ENCODE measurements around the gene C17orf107. TPM values are rescaled to one million over a fixed set of nuclear protein-coding genes. Genes with fewer than 3 reads are reported as not detected.

Gene C17orf107
- total and polyA plus RNA-seq, 2 of the 13 experiments (the other 11 are each of a cell fraction or from before 2014, with no cell fraction given): 0.20 to 0.59 TPM

- TF ChIP-seq, protein P1, sequence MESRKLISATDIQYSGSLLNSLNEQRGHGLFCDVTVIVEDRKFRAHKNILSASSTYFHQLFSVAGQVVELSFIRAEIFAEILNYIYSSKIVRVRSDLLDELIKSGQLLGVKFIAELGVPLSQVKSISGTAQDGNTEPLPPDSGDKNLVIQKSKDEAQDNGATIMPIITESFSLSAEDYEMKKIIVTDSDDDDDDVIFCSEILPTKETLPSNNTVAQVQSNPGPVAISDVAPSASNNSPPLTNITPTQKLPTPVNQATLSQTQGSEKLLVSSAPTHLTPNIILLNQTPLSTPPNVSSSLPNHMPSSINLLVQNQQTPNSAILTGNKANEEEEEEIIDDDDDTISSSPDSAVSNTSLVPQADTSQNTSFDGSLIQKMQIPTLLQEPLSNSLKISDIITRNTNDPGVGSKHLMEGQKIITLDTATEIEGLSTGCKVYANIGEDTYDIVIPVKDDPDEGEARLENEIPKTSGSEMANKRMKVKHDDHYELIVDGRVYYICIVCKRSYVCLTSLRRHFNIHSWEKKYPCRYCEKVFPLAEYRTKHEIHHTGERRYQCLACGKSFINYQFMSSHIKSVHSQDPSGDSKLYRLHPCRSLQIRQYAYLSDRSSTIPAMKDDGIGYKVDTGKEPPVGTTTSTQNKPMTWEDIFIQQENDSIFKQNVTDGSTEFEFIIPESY (CRISPR knock-in tag; IDR thresholded peaks at IDR 0.05): peak; percentile 70; the same call in 1 of the 2 replicates
Observed at GRCh38 chr17:4895657-4896331, 3.5 kb upstream of the C17orf107 start (continued).

- no peak for FAIRE-seq
- TF ChIP-seq ZNF264 (CRISPR knock-in tag; IDR thresholded peaks at IDR 0.05) (no peak), BHLHE40 (IDR thresholded peaks at IDR 0.05; ENCODE audit: low read length) (no peak), FOXM1 (CRISPR knock-in tag; IDR thresholded peaks at IDR 0.05) (no peak), ZNF703 (CRISPR knock-in tag; IDR thresholded peaks at IDR 0.05; ENCODE audit: borderline replicate concordance) (no peak), TOE1 (CRISPR knock-in tag; IDR thresholded peaks at IDR 0.05) (no peak), ZHX2 (IDR thresholded peaks at IDR 0.05; ENCODE audit: low read depth) (no peak), ZHX2 (CRISPR knock-in tag; IDR thresholded peaks at IDR 0.05; ENCODE audit: borderline replicate concordance) (no peak)
- TF ChIP-seq, protein P2, sequence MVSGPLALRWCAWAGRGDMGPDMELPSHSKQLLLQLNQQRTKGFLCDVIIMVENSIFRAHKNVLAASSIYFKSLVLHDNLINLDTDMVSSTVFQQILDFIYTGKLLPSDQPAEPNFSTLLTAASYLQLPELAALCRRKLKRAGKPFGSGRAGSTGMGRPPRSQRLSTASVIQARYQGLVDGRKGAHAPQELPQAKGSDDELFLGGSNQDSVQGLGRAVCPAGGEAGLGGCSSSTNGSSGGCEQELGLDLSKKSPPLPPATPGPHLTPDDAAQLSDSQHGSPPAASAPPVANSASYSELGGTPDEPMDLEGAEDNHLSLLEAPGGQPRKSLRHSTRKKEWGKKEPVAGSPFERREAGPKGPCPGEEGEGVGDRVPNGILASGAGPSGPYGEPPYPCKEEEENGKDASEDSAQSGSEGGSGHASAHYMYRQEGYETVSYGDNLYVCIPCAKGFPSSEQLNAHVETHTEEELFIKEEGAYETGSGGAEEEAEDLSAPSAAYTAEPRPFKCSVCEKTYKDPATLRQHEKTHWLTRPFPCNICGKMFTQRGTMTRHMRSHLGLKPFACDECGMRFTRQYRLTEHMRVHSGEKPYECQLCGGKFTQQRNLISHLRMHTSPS (CRISPR knock-in tag; IDR thresholded peaks at IDR 0.05; ENCODE audit: low read depth): no peak
Observed at GRCh38 chr17:4896332-4897197, 2.8 kb upstream of the C17orf107 start.

More at GRCh38 chr17:4896332-4897197, 2.8 kb upstream of the C17orf107 start:
- Histone ChIP-seq H3K27ac (ENCODE audit: extremely low read length, insufficient read depth, low read length) (no peak overlapping the region), H3K4me3 (replicated peaks in 1 of 3; ENCODE audit: insufficient read depth in 1 of 3, low read depth in 2 of 3, low read length in 3 of 3) (no peak overlapping the region), H3K79me2 (ENCODE audit: insufficient read depth, low read length) (no peaks in the 10 kb centered on the region), H3K9ac (ENCODE audit: insufficient read depth, low read depth, low read length) (no peak overlapping the region), H2AFZ (ENCODE audit: low read length) (no peak overlapping the region), H3K9me3 (ENCODE audit: low read length) (no peaks in the 10 kb centered on the region), H3K27me3 (ENCODE audit: control insufficient read depth in 1 of 2, insufficient read depth in 2 of 2, low read length in 2 of 2) (no peaks in the 10 kb centered on the region), H3K4me2 (ENCODE audit: low read depth, low read length) (no peak overlapping the region), H3K4me1 (ENCODE audit: insufficient read depth, low read length) (no peaks in the 10 kb centered on the region), H3K36me3 (replicated peaks in 1 of 2; ENCODE audit: control insufficient read depth in 1 of 2, insufficient read depth in 2 of 2, low read length in 2 of 2) (peaks cover 29 to 54% of the 10 kb centered on the region in 2 experiments; a peak in 4 of 5 replicates), H4K20me1 (ENCODE audit: insufficient read depth, low read length) (no peaks in the 10 kb centered on the region)
- ChIA-PET POLR2A (no interaction called here), CTCF (ENCODE audit: low intra/inter-chr PET ratio, low total read pairs) (no interaction called here)
- ATAC-seq: no peak; the same call in 2 of the 3 replicates
- BruUV-seq (replicated peaks): no TSS peak
- no peak for DNase-seq (ENCODE audit: low spot score)
- WGBS (ENCODE audit: low lambda C conversion rate): 98% methylated on average over 23 of the region's 27 CpGs
- intact Hi-C loops (cut with micrococcal nuclease; ENCODE audit: unreplicated experiment): no loop called here
- in situ Hi-C loops (cut with HindIII; ENCODE audit: extremely low pct_ligation_motif_present, low pct_unique_long_range_greater_than_20kb): loop anchor here (10.0 kb wide), 1 partner anchor 342 kb away; the partner anchor contains the start of gene MYBBP1A

All from HepG2 (cell line).